ENCODE results near the gene AFDN.

DNA sequence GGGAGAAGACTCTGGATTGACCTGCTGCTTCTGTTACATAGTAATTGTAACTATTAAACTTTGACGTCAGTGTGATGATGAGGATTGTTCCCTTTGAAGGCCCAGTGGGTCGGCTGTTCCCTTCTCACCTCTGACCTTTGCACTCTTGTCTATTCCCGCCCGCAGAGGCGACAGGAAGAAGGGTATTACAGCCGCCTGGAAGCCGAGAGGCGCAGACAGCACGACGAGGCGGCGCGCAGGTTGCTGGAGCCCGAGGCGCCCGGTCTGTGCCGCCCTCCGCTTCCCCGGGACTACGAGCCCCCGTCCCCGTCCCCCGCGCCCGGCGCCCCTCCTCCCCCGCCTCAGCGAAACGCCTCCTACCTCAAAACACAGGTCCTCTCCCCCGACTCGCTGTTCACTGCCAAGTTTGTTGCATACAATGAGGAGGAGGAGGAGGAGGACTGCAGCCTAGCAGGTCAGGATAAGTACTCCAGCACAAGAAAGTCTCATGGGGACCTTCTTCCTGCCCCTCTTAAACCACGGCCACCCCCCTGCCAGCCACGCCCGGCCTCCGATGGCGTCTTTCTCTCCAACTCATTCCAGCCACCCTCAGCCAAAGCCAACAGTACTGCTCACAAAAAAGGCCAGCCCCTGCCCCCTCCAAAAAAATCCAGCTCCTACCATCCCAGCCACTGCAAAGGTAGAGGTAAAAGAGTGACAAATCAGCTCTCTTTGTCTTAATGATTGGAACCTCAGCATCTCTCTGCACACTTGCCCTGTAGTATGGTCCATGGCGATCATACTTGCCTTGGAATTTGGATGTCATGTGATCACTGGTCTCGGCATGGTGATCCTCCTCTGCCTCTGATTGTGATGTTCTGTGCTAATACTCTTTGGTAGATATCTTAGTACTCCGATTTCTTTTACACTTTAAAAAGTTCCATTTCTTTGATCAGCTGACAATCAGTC lies 139.2 kb downstream of the AFDN start:
- TF ChIP-seq TCF12 (IDR thresholded peaks at IDR 0.05; ENCODE audit: low read depth, low read length), result no peak
- TF ChIP-seq, protein P1, sequence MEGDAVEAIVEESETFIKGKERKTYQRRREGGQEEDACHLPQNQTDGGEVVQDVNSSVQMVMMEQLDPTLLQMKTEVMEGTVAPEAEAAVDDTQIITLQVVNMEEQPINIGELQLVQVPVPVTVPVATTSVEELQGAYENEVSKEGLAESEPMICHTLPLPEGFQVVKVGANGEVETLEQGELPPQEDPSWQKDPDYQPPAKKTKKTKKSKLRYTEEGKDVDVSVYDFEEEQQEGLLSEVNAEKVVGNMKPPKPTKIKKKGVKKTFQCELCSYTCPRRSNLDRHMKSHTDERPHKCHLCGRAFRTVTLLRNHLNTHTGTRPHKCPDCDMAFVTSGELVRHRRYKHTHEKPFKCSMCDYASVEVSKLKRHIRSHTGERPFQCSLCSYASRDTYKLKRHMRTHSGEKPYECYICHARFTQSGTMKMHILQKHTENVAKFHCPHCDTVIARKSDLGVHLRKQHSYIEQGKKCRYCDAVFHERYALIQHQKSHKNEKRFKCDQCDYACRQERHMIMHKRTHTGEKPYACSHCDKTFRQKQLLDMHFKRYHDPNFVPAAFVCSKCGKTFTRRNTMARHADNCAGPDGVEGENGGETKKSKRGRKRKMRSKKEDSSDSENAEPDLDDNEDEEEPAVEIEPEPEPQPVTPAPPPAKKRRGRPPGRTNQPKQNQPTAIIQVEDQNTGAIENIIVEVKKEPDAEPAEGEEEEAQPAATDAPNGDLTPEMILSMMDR (IDR thresholded peaks at IDR 0.05; ENCODE audit: control extremely low read depth in 1 of 3, insufficient read depth in 1 of 3, low read depth in 1 of 3, low read length in 3 of 3), result no peak
- TF ChIP-seq RFX5 (IDR thresholded peaks at IDR 0.05; ENCODE audit: borderline replicate concordance, low read depth, low read length), result no peak
- TF ChIP-seq RAD21 (IDR thresholded peaks at IDR 0.05 in 1 of 2, conservative IDR thresholded peaks at IDR 0.05 in 1 of 2; ENCODE audit: low read depth in 2 of 2, low read length in 2 of 2), result no peak
- TF ChIP-seq EZH2 (IDR thresholded peaks at IDR 0.05; ENCODE audit: low read depth, low read length, severe bottlenecking), result no peak
- no peak for TF ChIP-seq JUND (IDR thresholded peaks at IDR 0.05; ENCODE audit: low read length)
- no peak for TF ChIP-seq GTF2F1 (IDR thresholded peaks at IDR 0.05; ENCODE audit: borderline replicate concordance, low read depth, low read length)
- no peak for TF ChIP-seq RBBP5 (IDR thresholded peaks at IDR 0.05; ENCODE audit: borderline replicate concordance, low read depth, low read length)
- TF ChIP-seq GABPA (IDR thresholded peaks at IDR 0.05; ENCODE audit: borderline replicate concordance, insufficient read depth, low read length), result no peak

Data from H1 (cell line).